ENCODE data around the gene PACS2. TPM values are rescaled to one million over a fixed set of nuclear protein-coding genes. Genes with fewer than 3 reads are reported as not detected.

PACS2 gene
- total RNA-seq, 1 experiment from 2014 or later = 62.0 TPM

- no TSS peak for BruUV-seq (replicated peaks)
Measured at GRCh38 chr14:105394714-105395537, 80.4 kb downstream of the PACS2 start.

GRCh38 chr14:105395538-105395854 is 80.9 kb downstream of the PACS2 start:
- ATAC-seq (no peak), DNase-seq (no peak)
- CTCF ChIA-PET = no interaction called here
- Histone ChIP-seq H3K9me2 (replicated peaks; ENCODE audit: low read length) (no peaks in the 10 kb centered on the region), H3K4me2 (ENCODE audit: low read length) (no peak overlapping the region), H3K9me3 (ENCODE audit: low read length) (no peaks in the 10 kb centered on the region), H3K4me3 (ENCODE audit: low read length) (no peak overlapping the region), H3K27me3 (ENCODE audit: low read length) (no peaks in the 10 kb centered on the region), H2AFZ (ENCODE audit: low read length) (no peak overlapping the region), H3K27ac (ENCODE audit: low read length) (no peak overlapping the region), H3K4me1 (ENCODE audit: insufficient read depth, low read length) (peaks cover 17% of the 10 kb centered on the region), H3K79me2 (ENCODE audit: low read length) (peaks cover 19% of the 10 kb centered on the region), H3K9ac (ENCODE audit: low read length) (no peak overlapping the region), H4K20me1 (ENCODE audit: low read length) (no peaks in the 10 kb centered on the region), H3F3A (ENCODE audit: low read length, unreplicated experiment) (no peaks in the 10 kb centered on the region), H3K36me3 (ENCODE audit: low read depth, low read length) (peaks cover 4% of the 10 kb centered on the region; the same call in 1 of the 2 replicates)
- intact Hi-C loops (cut with micrococcal nuclease) = no loop called here
- POLR2A ChIA-PET (ENCODE audit: unreplicated experiment) = no interaction called here
- no TSS peak for BruUV-seq (replicated peaks)
- TF ChIP-seq EZH2 (IDR thresholded peaks at IDR 0.05; ENCODE audit: low read length, unreplicated experiment) (no peak), EZH2phosphoT487 (IDR thresholded peaks at IDR 0.05; ENCODE audit: borderline replicate concordance, low read length) (no peak), CTCF (conservative IDR thresholded peaks at IDR 0.05; ENCODE audit: low read depth, low read length) (no peak)

More at GRCh38 chr14:105394714-105395537, 80.4 kb downstream of the PACS2 start:
- POLR2A ChIA-PET (ENCODE audit: unreplicated experiment) = no interaction called here
- no peaks in the 10 kb centered on the region for H3K27me3 ChIP-seq (ENCODE audit: low read length)
- H3K9ac ChIP-seq (ENCODE audit: low read length) = no peak overlapping the region
- H3K36me3 ChIP-seq (ENCODE audit: low read depth, low read length) = no peaks in the 10 kb centered on the region
- intact Hi-C loops (cut with micrococcal nuclease) = no loop called here
- TF ChIP-seq CTCF (conservative IDR thresholded peaks at IDR 0.05; ENCODE audit: low read depth, low read length) = no peak
- no peak for TF ChIP-seq EZH2 (IDR thresholded peaks at IDR 0.05; ENCODE audit: low read length, unreplicated experiment)
- no peak for TF ChIP-seq EZH2phosphoT487 (IDR thresholded peaks at IDR 0.05; ENCODE audit: borderline replicate concordance, low read length)
- H3F3A ChIP-seq (ENCODE audit: low read length, unreplicated experiment) = no peaks in the 10 kb centered on the region
- peaks cover 16% of the 10 kb centered on the region for H3K79me2 ChIP-seq (ENCODE audit: low read length)
- no peak overlapping the region for H2AFZ ChIP-seq (ENCODE audit: low read length)
- ATAC-seq (no peak), DNase-seq (no peak)
- CTCF ChIA-PET = no interaction called here
- H3K27ac ChIP-seq (ENCODE audit: low read length) = no peak overlapping the region
- H3K4me2 ChIP-seq (ENCODE audit: low read length) = no peak overlapping the region
- H3K9me2 ChIP-seq (replicated peaks; ENCODE audit: low read length) = no peaks in the 10 kb centered on the region
- H3K9me3 ChIP-seq (ENCODE audit: low read length) = no peaks in the 10 kb centered on the region
- no peak overlapping the region for H3K4me3 ChIP-seq (ENCODE audit: low read length)
- peaks cover 16% of the 10 kb centered on the region for H3K4me1 ChIP-seq (ENCODE audit: insufficient read depth, low read length)
- H4K20me1 ChIP-seq (ENCODE audit: low read length) = no peaks in the 10 kb centered on the region

GRCh38 chr14:105397350-105397931 is 82.9 kb downstream of the PACS2 start:
- Histone ChIP-seq H3K4me3 (ENCODE audit: low read length) (peak overlapping the region; percentile 90; the same call in 1 of the 2 replicates), H3K27me3 (ENCODE audit: low read length) (no peaks in the 10 kb centered on the region), H3K4me2 (ENCODE audit: low read length) (peak overlapping the region; percentile 96), H2AFZ (ENCODE audit: low read length) (peak overlapping the region; percentile 77), H3K4me1 (ENCODE audit: insufficient read depth, low read length) (peaks cover 17% of the 10 kb centered on the region), H3K9ac (ENCODE audit: low read length) (peak overlapping the region; percentile 95), H3K9me3 (ENCODE audit: low read length) (no peaks in the 10 kb centered on the region), H3K27ac (ENCODE audit: low read length) (peak overlapping the region; percentile 49), H3F3A (ENCODE audit: low read length, unreplicated experiment) (no peaks in the 10 kb centered on the region), H3K79me2 (ENCODE audit: low read length) (peaks cover 19% of the 10 kb centered on the region), H4K20me1 (ENCODE audit: low read length) (no peaks in the 10 kb centered on the region), H3K36me3 (ENCODE audit: low read depth, low read length) (peaks cover 11% of the 10 kb centered on the region), H3K9me2 (replicated peaks; ENCODE audit: low read length) (no peaks in the 10 kb centered on the region)
- no peak for DNase-seq
- TF ChIP-seq CTCF (conservative IDR thresholded peaks at IDR 0.05; ENCODE audit: low read depth, low read length) (no peak), EZH2phosphoT487 (IDR thresholded peaks at IDR 0.05; ENCODE audit: borderline replicate concordance, low read length) (no peak), EZH2 (IDR thresholded peaks at IDR 0.05; ENCODE audit: low read length, unreplicated experiment) (no peak)
- ChIA-PET POLR2A (ENCODE audit: unreplicated experiment) (no interaction called here), CTCF (no interaction called here)
- intact Hi-C loops (cut with micrococcal nuclease) = no loop called here
- BruUV-seq (replicated peaks) = TSS peak; percentile 99
- 0 out of 2 replicates have a peak, but pooled peaks have one; percentile 3 for ATAC-seq
